ENCODE measurements around the gene DTYMK.
"Not testable (repeated sequence)": the region's sequence is repeated elsewhere in the genome, so short reads cannot be mapped to it uniquely, and the experiment has no call there.

The DTYMK gene

DNA sequence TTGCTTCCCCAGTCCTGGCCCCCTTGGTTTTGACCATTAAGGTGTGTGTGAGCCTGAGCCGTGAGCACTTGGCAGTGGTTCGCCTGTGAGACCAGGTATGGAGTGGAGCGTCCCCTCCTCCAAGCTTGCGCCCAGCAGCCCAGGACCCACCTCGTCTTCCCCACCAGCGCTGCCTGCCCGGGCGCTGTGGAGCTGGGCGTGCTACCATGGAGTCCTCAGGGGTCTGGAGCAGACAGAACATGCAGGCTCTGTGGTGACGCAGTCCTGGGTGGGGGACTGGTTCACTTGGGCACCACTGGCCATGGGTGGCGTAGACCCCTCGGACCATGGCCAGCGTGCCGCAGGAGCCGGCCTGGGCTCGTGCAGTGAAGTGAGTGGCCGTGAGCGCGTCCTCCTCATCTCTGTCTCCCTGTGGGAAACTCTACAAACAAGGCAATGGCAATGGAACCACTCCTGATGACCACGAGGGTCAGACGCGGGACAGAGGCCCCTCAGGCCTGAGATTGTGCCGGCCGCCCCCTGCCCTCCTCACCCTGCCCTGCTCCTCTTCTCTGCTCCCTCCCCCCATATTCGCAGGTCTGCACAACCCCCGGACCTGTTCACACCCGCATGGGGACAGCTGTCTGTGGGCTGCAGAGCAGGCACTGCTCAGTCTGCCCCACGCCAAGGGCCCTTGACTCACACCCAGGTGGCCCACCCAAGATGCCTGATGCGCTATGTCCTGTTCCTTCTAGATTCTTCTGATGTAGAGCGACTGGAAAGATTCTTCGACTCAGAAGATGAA is 15.0 kb downstream of the DTYMK start:
- no peak for DNase-seq

DNA sequence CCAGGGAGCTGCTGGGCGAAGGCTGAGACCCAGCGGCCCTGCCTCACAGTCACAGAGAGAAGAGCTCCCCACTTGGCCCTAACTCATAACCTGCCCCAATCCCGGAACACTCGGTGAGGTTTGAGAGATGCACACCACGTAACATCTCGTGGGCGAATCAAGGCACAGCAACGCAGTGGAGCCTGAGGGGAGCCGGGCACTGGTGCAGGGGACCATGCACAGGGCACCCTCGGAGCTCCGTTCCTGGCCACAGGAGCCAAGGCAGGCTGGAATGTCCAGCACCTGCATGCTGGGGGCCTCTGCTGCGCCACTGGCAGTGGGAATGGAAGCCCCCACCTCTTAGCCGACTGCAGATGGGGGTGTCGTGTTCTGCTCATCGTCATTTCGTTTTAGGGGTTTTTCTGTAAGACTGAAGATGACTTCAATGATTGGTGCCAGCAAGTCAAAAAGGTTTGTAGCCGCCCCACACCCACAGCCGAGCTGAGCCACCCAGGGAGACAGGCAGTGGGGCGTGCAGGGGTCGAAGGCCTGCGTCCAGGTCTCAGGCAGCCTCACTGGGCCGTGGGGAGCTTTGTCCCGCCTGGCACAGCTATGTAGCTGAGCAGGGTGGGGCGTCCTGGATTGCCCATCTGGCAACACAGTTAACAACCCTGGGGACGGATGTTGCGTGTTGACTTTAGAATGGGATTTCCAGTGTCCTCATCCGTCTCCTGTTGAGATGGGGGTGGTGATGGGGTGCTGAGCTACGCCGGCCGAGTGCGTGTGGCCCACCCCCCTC is 16.1 kb downstream of the DTYMK start:
- no peak for DNase-seq

DNA sequence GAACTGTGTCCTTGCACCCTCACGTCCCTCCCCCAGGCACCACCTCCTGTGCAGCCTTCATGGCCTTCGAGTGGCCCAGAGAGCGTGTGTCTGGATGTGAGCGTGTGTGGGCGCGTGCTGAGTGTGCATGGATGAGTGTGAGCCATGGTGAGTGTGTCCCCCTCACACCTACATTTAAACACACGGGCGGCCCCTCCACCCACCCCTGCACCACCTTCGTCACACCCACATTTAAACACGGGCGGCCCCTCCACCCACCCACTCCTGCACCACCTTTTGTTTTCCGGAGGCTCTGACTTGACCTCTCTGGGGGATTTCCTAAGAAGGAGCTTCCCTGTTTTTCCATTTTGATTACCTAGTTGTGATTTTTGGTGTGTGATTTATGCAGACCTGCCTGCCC is 17.8 kb downstream of the DTYMK start:
- DNase-seq = no peak

DNA sequence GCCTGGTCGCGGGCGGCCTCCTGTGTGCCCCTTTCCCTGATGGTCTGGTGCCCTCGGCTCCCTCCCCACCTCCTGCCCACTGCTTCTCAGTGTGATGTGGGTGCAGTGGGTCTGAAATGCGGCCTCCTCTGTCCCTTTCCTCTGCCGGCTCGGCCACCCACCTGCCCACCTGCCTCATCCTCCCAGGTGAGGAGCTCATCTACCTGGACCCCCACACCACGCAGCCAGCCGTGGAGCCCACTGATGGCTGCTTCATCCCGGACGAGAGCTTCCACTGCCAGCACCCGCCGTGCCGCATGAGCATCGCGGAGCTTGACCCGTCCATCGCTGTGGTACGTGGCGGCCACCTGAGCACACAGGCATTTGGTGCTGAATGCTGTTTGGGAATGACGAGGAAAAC is 18.3 kb downstream of the DTYMK start:
- DNase-seq = no peak

DNA sequence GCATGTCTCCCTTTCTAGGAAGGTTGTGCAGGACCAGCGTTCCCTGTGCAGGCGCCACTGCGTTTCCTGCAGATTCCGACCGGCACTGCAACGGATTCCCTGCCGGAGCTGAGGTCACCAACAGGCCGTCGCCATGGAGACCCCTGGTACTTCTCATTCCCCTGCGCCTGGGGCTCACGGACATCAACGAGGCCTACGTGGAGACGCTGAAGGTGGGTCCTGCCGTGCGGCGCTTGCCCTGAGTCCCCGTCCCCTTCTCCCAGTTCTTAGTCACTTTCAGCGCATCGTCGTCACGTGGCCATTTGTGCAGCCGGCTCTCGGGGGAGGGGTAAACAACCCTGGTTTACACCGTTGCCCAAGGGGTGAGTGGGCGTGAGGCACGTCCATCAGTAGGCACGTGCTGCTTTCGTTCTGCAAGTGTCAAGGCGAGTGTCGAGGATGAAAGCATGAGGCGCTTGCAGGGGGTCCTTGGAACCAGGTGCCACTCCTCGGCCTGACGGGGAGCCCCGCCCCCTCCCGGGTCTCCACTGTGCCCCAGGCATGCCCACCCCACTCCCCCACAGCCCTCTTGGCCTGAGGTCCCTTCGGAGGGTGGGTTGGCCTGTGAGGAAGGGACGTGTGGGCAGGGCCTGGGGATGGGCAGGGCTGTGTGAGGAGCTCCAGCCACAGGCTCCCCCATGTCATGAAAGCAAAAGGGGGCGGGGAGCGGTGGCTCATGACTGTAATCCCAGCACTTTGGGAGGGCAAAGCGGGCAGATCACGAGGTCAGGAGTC is 19.8 kb downstream of the DTYMK start:
- no peak for DNase-seq

DNA sequence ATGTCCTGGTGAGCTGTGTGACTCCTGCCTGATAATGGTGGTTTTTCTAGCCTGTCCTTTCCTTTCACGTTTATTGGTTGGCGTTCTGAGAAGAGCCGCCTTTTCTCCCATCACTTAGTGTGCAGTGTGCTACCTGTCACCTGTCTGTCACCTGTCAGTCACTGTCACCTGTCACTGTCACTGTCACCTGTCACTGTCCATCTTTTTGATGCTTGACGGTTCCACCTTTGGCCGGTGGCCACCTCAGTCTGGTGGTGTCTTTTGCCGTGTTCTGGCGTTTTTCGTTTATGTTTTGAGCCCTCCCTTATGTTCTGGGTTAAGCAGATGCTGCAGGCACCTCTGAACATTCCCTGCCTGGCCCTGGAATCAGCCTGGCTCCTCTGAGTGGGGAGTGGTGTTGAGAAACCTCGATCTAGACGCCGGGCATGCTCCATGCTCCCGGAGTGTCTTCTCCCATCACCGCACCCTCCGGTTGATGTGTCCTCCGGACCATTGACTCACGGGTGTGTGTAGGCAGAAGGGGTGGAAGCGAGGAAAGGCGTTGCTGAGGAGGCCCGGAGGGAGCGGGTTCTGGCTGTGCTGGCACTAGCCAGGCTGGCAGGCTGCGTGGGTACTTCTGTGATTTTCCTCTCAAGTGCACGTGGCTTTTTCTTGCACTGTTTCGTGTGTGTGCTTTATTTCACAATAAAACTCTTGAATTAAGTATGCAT is 20.7 kb downstream of the DTYMK start:
- no peak for DNase-seq

DNA sequence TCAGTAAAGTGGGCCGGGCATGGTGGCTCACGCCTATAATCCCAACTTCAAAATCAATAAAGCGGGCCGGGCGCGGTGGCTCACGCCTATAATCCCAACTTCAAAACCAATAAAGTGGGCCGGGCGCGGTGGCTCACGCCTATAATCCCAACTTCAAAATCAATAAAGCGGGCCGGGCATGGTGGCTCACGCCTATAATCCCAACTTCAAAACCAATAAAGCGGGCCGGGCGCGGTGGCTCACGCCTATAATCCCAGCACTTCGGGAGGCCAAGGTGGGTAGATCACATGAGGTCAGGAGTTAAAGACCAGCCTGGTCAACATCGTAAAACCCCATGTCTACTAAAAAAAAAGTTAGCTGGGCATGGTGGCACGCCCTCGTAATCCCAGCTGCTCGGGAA is 23.9 kb downstream of the DTYMK start:
- not testable (repeated sequence) for DNase-seq

DNA sequence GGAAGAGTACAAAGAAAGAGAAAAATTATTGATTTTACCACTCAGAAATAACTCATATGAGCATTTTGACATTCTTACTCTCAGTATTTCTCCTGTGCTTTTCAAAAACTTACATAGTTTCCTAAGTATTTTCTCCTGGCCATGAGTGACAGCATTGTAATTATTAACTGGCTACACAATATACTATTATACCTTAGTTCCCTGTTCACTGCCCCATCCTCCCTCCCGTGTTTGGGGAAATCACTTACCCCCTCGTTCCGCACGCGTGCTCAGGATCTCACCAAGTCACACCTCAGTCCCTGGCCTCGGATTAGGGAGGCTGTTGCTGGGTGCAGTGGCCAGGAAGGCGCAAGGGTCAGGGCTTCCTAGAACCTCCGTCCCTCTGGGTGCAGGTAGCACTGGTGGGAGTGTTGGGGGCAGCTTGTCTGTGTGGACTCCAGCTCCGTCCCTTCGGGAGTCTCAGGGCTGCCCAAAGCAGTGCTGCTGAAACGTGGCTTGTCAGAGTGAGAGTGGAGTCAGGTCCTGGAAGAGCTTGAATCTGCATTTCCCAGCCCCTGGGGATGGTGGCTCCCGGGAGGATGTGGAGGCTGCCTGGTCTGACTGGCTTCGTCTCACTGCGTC is 25.9 kb downstream of the DTYMK start:
- DNase-seq = no peak

DNA sequence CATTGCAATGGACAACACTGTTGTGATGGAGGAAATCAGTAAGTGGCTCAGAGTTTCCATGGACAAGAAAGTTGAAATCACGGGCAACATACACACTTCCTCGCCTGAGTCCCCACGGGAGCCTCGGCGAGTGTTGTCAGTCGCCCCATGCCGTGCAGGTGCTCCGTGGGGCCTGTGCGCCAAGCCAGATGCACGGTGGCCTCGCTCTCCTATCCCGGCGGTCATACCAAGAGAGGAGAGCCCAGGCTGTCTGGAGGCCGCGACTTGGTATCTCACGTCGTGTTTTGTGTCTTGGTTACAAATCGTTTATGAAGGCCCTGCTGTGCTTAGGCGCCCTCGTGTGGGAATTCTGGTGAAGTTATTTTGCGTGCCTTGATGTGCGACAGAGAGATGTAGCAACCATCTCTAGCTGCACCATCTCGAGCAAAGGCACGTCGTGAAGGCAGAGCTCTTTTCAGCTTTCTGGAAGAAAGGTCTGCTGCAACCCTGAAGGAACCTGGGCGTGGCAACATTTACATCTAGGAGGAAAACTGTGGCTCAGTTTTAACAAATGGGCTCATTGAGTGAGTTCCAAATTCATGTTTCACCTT is 27.4 kb downstream of the DTYMK start:
- peak; percentile 26 for DNase-seq

DNA sequence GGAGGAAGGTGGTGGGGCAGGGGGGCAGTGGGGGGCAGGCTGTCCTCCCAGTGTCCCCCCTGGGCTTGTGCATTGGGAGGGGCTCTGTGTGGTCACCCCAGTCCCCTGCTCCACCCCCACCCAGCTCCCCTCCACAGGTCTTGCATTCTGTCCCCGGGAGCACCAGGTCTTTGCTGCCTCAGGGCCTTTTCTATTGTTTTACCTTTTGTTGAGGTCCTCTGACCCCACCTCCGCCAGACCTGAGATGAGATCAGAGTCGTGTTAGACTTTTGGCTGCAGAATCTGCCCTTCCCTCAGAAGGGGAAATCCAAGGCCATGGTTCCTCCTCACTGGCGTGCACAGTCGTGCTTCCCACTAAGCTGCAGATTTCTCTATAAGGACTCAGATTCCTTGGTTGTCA is 28.3 kb downstream of the DTYMK start:
- no peak for DNase-seq

DNA sequence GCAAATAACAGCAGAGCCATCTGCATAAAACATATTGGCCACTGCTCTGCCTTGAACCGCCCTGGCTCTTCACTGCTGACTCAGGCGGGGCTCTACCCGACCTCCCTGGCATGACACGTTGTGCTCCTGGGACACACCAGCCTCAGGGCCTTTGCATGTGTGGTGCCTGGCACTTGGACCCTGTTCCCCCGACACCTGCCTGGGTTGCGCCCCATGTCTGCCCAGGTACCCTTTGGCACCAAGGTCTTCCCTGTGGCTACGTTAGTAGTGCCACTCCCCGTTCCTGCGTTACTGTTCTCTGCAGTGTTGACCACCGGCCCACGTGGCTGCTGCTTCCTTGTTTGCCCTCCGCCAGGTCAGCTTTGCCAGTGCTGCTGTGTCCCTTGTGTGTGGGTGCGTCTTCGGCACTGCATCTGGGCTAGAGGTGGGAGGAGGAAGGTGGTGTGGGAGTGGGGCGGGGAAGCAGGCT is 28.8 kb downstream of the DTYMK start:
- DNase-seq = no peak

DNA sequence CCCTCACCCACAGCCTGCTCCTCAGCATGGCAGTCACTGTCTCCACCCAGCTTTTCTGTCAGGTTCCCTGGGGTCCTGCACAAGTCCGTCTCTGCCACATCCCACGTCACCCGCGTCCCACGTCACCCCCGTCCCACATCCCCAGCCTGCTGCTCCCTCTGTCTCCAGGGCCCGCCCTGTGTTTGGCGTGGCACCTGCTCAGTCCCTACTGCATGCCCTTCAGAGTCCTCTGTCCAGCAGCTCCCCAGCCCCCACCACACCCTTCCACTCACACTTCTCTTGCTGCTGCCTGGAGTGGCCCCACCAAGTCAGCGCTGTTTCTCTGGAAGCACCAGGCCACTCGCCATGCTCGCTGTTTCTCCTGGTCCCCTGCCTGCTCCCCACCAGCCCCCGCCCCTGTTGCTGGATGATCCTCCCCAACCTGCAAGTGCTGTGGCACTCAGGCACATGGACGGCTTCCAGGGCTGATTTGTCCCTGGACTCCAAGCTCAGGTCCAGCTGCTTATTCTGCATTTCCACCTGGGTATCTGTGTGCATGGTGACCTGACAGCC is 30.3 kb downstream of the DTYMK start:
- no peak for DNase-seq

DNA sequence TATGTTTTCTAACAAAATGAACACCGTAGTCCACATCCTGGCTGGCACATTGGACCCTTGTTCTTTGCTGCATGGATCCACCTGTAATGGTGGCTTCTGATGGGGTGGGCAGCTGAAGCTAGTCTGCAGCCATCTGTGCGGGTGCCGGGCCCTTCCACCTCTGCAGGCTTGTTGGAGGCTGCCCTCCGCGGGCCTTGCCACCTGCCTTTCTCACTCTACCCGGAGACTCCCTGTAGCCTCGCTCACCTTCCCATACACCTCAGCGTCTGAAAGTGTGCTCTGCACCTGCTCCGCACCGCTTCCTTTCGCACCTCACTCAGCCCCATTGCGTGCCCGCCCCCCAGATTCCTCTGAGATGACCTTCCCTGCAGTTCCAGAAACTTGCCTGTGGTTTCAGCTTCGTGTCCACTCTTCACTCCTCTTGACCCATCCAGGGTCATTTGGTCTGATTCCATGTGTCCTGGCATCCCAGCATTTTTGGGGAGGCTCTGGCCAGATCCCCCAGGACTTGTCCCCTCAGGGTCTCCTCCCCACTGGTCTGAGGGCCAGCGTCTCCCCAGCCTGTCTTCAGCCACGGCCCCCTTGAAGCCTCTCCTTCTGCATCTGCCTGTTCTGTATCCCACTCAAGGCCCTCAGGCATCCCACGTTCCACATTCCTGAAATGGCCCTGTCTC is 31.0 kb downstream of the DTYMK start:
- DNase-seq = no peak

DNA sequence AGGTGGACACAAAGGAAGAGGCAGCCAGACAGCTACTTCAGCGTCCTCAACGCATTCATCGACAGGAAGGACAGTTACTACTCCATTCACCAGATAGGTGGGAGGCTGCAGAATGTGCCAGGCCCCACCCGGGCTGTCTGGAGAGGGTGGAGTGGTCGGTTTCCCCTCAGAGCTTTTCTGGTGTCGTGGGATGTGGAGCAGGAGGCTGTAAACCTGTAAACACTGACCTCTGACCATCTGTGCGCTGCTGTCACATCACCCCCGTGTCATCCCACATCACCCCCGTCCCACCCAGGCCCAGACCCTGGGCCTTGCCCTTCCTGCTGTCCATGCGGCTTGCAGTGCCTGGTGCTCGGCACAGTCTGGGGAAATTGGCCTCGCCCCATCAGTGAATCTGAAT is 32.1 kb downstream of the DTYMK start:
- no peak for DNase-seq

DNA sequence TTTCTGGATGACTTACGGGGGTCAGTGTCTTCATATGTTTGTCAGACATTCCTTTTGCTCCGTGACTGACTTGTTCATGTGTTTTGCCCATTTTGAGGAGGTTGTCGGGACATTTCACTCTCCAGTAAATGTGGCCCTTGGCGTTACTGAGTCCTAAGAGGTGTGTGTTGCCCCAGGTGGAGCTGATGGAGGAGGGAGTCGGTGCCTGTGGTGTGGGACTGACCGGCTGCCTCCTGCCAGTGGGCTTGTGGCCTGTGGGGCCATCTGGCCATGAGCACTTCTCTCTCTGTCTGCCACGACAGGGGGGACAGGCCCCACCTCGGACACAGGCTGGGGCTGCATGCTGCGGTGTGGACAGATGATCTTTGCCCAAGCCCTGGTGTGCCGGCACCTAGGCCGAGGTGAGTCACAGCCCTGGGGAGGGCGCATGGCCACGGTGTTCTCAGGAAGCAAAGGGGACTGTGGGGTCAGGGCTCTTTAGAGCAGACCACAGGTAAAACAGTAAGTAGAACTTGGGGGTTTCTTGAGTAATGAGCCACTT is 33.3 kb downstream of the DTYMK start:
- no peak for DNase-seq

DNA sequence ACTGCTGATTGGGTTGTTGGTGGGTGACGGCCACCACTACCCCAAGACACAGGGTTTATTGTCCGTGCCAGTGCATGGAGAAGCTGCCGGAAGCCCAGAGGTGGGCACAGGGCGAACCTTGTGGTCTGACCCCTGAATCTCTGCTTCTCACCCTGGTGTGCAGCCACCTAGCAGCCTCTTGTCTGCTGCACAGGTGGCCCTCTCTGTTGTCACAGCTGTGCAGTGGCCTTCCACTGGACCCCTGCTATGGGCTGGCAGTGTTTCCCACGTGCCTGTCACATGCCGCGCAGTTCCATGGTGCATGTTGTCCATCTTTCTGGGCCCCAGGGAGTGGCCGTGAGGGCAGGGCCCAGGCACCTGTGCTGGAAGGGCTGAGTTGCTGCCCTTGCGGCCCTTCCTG is 33.9 kb downstream of the DTYMK start:
- DNase-seq = no peak

DNA sequence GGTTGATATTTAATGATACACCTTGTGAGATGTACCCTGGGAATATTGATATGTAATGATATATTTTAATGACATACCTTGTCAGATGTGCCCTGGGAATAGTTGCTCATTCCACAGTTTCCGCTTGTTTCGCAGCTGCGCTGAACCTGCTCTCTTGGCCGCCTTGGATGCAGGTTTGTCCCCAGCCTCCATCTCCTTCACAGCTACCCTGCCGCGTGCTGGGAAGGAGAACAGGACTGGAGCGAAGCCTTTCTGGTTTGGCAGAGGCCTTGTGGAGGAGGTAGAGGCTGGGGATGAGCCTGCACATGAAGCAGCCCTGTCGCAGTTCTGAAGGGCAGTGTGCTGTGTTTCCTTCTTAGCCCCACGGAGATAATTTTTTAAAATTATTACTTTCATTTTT is 34.5 kb downstream of the DTYMK start:
- DNase-seq = no peak

DNA sequence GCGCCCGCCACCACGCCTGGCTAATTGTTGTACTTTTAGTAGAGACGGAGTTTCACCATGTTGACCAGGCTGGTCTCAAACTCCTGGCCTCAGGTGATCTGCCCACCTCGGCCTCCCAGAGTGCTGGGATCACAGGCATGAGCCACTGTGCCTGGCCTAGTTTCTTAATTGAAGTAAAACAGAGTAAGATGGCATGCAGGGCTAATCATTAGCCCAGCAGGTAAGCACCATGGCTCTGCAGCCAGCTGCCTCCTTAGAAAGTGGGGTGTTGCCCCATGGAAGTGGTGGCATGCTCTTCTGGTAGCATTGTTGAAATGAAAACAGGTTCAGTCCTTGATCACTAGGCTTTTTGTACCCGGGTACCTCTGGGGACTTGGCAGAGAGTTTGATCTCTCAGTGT is 36.7 kb downstream of the DTYMK start:
- DNase-seq = no peak

DNA sequence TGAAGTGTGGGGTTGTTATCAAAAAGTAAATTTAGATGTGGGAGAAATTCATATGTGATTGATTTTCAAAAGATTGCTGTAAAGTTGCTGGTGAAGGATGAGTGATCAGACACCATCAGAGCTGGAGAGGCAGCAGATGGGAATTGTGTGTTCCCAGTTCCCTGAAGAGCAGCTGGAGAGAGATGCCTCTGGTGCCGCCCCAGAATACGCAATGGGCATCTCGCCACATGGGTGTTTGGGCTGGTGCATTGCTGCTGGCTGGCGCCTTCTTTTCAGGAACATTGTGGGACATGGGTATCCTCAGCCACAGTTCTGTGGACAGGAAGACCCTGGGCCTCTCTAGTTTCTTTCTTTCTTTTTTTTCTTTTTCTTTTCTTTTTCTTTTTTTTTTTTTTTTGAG is 37.2 kb downstream of the DTYMK start:
- DNase-seq = no peak

DNA sequence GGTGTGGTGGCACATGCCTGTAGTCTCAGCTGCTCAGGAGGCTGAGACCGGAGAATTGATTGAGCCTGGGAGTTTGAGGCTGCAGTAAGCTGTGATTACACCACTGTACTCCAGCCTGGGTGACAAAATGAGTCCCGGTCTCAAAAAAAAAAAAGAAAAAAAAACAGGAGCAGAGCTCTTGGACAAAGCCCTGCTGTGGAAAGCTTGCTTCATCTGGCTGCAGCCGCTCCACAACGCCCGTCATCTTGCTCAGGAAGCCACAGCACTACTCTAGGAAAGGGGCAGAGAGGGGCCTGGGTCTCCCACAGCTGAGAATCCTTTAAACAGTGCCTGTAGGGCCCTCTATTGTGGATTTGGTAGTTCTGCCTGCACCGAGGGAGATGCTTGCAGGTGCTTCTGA is 38.2 kb downstream of the DTYMK start:
- no peak for DNase-seq

All from NCI-H510A (cell line).